Thyroid gland (tissue), 4 donors: ENCODE results near the gene TGFBR3.

Experiments
- CTCF ChIP-seq, 6 experiments: fragments of 200-600 bp in 3 of 6; fragments of 450-650 bp in 3 of 6; sonication (generic) in 3 of 6; IDR thresholded peaks; one replicate each; pipeline ENCODE4 v1.5.1; 2016 to 2019; ENCODE audit warnings: antibody characterized with exemption in 6 of 6, mild to moderate bottlenecking in 2 of 6, inconsistent platforms in 1 of 6, moderate library complexity in 1 of 6
- POLR2A ChIP-seq, 2 donors: fragments of 450-650 bp; IDR thresholded peaks; one replicate each; pipeline ENCODE4 v1.6.1; 2017; ENCODE audit warnings: antibody characterized with exemption in 2 of 2, mild to moderate bottlenecking in 2 of 2, moderate library complexity in 1 of 2

GRCh38 chr1:91846639-91847013 lies 39.3 kb downstream of the TGFBR3 start:
- no peak for TF ChIP-seq CTCF (IDR thresholded peaks at IDR 0.05)
- no peak for TF ChIP-seq POLR2A (IDR thresholded peaks at IDR 0.05)
